Measurements from ENCODE around the gene OR6C75. TPM values are rescaled to one million over a fixed set of nuclear protein-coding genes. Genes with fewer than 3 reads are reported as not detected.
A peak's percentile ranks its signal among the peaks of the same experiment; 100 is the strongest.

The OR6C75 gene
- total RNA-seq, 1 donor from 2014 or later, result not detected

GRCh38 chr12:55365086-55365485, 2.3 kb downstream of the OR6C75 start:
- TF ChIP-seq CTCF (conservative IDR thresholded peaks at IDR 0.05), result no peak
- Mint-ChIP-seq H3K27me3 (peaks cover 10% of the 10 kb centered on the region), H3K9me3 (no peaks in the 10 kb centered on the region), H3K36me3 (no peaks in the 10 kb centered on the region), H3K4me3 (no peak overlapping the region), H3K4me1 (ENCODE audit: unreplicated experiment) (no peaks in the 10 kb centered on the region), H3K27ac (no peak overlapping the region)
- no peak for DNase-seq (ENCODE audit: extremely low spot score, unreplicated experiment)

DNA sequence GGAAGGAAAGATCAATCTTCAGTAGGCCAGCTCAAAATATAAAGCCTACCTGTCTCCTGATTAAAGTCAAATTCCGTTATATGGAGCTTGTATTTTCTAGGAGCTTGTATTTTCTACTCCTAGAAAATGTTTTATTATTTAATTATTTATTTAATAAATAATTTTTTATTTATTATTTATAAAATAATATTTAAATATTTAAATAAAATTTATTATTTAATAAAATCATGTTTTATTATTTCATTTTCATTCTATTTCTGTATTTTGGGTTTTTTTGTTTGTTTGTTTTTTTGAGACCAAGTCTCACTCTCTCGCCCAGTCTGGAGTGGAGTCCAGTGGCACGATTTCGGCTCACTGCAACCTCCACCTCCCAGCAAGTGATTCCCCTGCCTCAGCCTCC, 9.7 kb downstream of the OR6C75 start:
- H3K36me3 Mint-ChIP-seq, result no peaks in the 10 kb centered on the region
- DNase-seq (ENCODE audit: extremely low spot score, unreplicated experiment), result no peak
- TF ChIP-seq CTCF (conservative IDR thresholded peaks at IDR 0.05), result no peak
- H3K9me3 Mint-ChIP-seq, result no peaks in the 10 kb centered on the region
- no peak overlapping the region for H3K27ac Mint-ChIP-seq
- no peaks in the 10 kb centered on the region for H3K4me1 Mint-ChIP-seq (ENCODE audit: unreplicated experiment)
- H3K4me3 Mint-ChIP-seq, result no peak overlapping the region
- no peaks in the 10 kb centered on the region for H3K27me3 Mint-ChIP-seq

- peak overlapping the region; percentile 28 for H3K27ac Mint-ChIP-seq
- H3K4me1 Mint-ChIP-seq (ENCODE audit: unreplicated experiment), result no peaks in the 10 kb centered on the region
- no peak overlapping the region for H3K4me3 Mint-ChIP-seq
- DNase-seq (ENCODE audit: extremely low spot score, unreplicated experiment), result no peak
- no peak for TF ChIP-seq CTCF (conservative IDR thresholded peaks at IDR 0.05)
- no peaks in the 10 kb centered on the region for H3K27me3 Mint-ChIP-seq
- H3K36me3 Mint-ChIP-seq, result no peaks in the 10 kb centered on the region
- no peaks in the 10 kb centered on the region for H3K9me3 Mint-ChIP-seq
Measured at GRCh38 chr12:55385891-55386290, 23.1 kb downstream of the OR6C75 start.

DNA sequence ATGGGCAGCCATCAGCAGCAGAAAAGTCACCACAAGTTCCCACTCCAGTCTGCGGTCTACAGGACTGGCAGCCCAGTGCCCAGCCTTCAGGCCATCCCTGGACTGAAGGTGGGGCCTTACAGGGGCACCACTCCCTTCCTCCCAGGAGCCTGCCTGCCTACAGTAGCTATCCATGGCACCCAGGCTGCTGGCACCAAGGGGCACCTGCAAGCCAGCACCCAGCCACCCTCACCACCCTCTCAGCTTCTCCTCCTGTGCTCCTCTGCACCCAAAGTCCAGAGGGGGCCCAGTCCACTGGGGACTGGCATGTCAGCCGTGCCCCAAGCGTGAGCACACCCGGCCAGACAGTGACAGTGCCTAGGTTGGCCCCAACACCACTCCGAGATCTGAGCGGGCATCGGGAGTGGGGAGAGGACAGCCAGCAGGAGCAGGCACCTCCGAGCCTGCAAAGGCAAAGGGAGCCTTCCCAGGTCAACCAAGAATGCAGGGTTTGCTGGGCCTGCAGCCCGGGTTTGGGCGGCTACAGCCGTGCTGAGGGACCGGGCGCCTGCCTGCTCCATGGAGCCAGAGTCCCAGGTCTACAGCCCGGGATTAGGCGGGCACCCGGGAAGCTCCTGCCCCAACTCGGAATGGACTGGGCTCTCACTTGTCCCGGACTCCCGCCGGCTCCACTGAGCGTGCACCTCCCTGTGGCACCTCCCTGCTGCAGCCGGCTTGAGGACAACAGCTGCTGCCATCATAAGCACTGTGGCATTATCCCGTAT, 29.4 kb downstream of the OR6C75 start:
- Mint-ChIP-seq H3K4me1 (ENCODE audit: unreplicated experiment) (no peaks in the 10 kb centered on the region), H3K36me3 (no peaks in the 10 kb centered on the region)

GRCh38 chr12:55396326-55396725, 33.6 kb downstream of the OR6C75 start:
- H3K27me3 Mint-ChIP-seq, result peaks cover 7% of the 10 kb centered on the region
- H3K27ac Mint-ChIP-seq, result no peak overlapping the region
- no peak overlapping the region for H3K4me3 Mint-ChIP-seq
- H3K36me3 Mint-ChIP-seq, result no peaks in the 10 kb centered on the region
- no peaks in the 10 kb centered on the region for H3K4me1 Mint-ChIP-seq (ENCODE audit: unreplicated experiment)
- no peak for TF ChIP-seq CTCF (conservative IDR thresholded peaks at IDR 0.05)
- no peaks in the 10 kb centered on the region for H3K9me3 Mint-ChIP-seq
- DNase-seq (ENCODE audit: extremely low spot score, unreplicated experiment), result no peak

More for the DNA sequence above, 29.4 kb downstream of the OR6C75 start:
- Mint-ChIP-seq H3K27me3 (no peaks in the 10 kb centered on the region), H3K9me3 (no peaks in the 10 kb centered on the region), H3K4me3 (no peak overlapping the region), H3K27ac (no peak overlapping the region)
- DNase-seq (ENCODE audit: extremely low spot score, unreplicated experiment), result no peak
- no peak for TF ChIP-seq CTCF (conservative IDR thresholded peaks at IDR 0.05)

Data from type B pancreatic cell (in vitro differentiated cells).